K562 (cell line): ENCODE results near the gene MAD2L1BP. TPM values are rescaled to one million over a fixed set of nuclear protein-coding genes. Genes with fewer than 3 reads are reported as not detected.

Source experiments
- BCOR ChIP-seq: fragments of 450-650 bp; IDR thresholded peaks from 2 replicates; pipeline ENCODE4 v1.6.1; 2016
- CAMTA2 ChIP-seq: fragments of 250-450 bp; sonication (Bioruptor Pico); conservative IDR thresholded peaks from 2 replicates; pipeline ENCODE4 v1.5.1; 2022
- CBFA2T2 ChIP-seq: fragments of 450-650 bp; conservative IDR thresholded peaks from 2 replicates; pipeline ENCODE4 v1.6.1; 2017; ENCODE audit warnings: mild to moderate bottlenecking
- CEBPG ChIP-seq, 3 experiments: fragments of 200-800 bp in 1 of 3; sonication (Bioruptor generic) in 1 of 3; sonication (generic) in 1 of 3; formaldehyde crosslinking in 1 of 3; IDR thresholded peaks in 2 of 3; conservative IDR thresholded peaks in 1 of 3; 2 replicates each; pipeline versions ENCODE4 v1.6.1 to v1.8.0; 2016 to 2022; ENCODE audit warnings: missing compliant biosample characterization in 2 of 3, missing genetic modification characterization in 2 of 3, mild to moderate bottlenecking in 1 of 3, missing genetic modification reagents in 1 of 3
- CTBP1 ChIP-seq: fragments of 450-650 bp; IDR thresholded peaks from 2 replicates; pipeline ENCODE4 v1.6.1; 2016; ENCODE audit warnings: borderline replicate concordance
- ERF ChIP-seq: fragments of 450-650 bp; formaldehyde crosslinking; IDR thresholded peaks from 2 replicates; pipeline ENCODE4 v1.4.0; 2020; ENCODE audit warnings: mild to moderate bottlenecking, mixed read lengths
- HDAC2 ChIP-seq: fragments of 450-650 bp; IDR thresholded peaks from 2 replicates; pipeline ENCODE4 v1.6.1; 2016; ENCODE audit warnings: mild to moderate bottlenecking
- KLF1 ChIP-seq: fragments of 450-650 bp; IDR thresholded peaks from 2 replicates; pipeline ENCODE4 v1.6.1; 2016; ENCODE audit warnings: missing genetic modification characterization, missing compliant biosample characterization
- MNT ChIP-seq, 2 experiments: fragments of 450-650 bp; conservative IDR thresholded peaks; 2 replicates each; pipeline ENCODE4 v1.6.1; 2017; ENCODE audit warnings: mild to moderate bottlenecking in 2 of 2, moderate library complexity in 2 of 2
- PKNOX1 ChIP-seq: fragments of 450-650 bp; IDR thresholded peaks from 2 replicates; pipeline ENCODE4 v1.6.1; 2016
- SMC3 ChIP-seq: conservative IDR thresholded peaks from 2 replicates; pipeline ENCODE4 v1.6.1; 2011; ENCODE audit warnings: low read depth, low read length, improper control_type of control experiment; ENCODE audit not compliant: insufficient read depth
- THAP12 ChIP-seq: fragments of 250-450 bp; sonication (Bioruptor Pico); IDR thresholded peaks from 2 replicates; pipeline ENCODE4 v1.9.0; 2021; ENCODE audit warnings: mild to moderate bottlenecking, inconsistent platforms
- ZFP1 ChIP-seq: fragments of 450-650 bp; formaldehyde crosslinking; IDR thresholded peaks from 2 replicates; pipeline ENCODE4 v1.4.0; 2020; ENCODE audit warnings: mild to moderate bottlenecking, mixed read lengths
- polyA plus RNA-seq, 8 experiments: library from polyadenylated mRNA; depleted of rRNA in 4 of 8; stranded (reverse) in 5 of 8; unstranded in 3 of 8; fragments of >200 nt; fragmentation: Nextera tagmentation in 2 of 8; fragmentation: Illumina TruSeq in 1 of 8; extraction: Ambion mirVana in 2 of 8; extraction: Trizol in 1 of 8; gene quantifications; 2 replicates each; pipeline versions ENCODE4 v1.2.1 to v1.2.3, GENCODE V29; 2011 to 2014; ENCODE audit warnings: inconsistent platforms in 1 of 8, missing spikeins in 1 of 8
- total RNA-seq, 7 experiments: library from RNA; depleted of rRNA in 6 of 7; stranded (reverse); fragments of >200 nt in 6 of 7; fragmentation: Illumina TruSeq in 2 of 7; extraction: Trizol in 2 of 7; gene quantifications; 2 replicates each; pipeline versions ENCODE4 v1.2.1 to v1.2.3, GENCODE V29; 2011 to 2021; ENCODE audit warnings: low replicate concordance in 1 of 7
- TF ChIP-seq, protein P1 (sequence below): fragments of 250-450 bp; sonication (Bioruptor Pico); IDR thresholded peaks from 2 replicates; pipeline ENCODE4 v1.4.0; 2020; ENCODE audit warnings: mild to moderate bottlenecking, moderate library complexity
- TF ChIP-seq, protein P2 (sequence below): fragments of 250-450 bp; sonication (Bioruptor Pico); IDR thresholded peaks from 2 replicates; pipeline ENCODE4 v1.8.0; 2021; ENCODE audit warnings: moderate library complexity, mild to moderate bottlenecking, inconsistent platforms
- TF ChIP-seq, protein P3 (sequence below): sonication (generic); formaldehyde crosslinking; IDR thresholded peaks from 2 replicates; pipeline ENCODE4 v1.8.1; 2023; ENCODE audit warnings: mild to moderate bottlenecking, missing genetic modification reagents, moderate library complexity
- TF ChIP-seq, protein P4 (sequence below): fragments of 200-800 bp; sonication (Bioruptor generic); IDR thresholded peaks from 2 replicates; pipeline ENCODE4 v1.6.1; 2017; ENCODE audit warnings: missing genetic modification characterization, missing compliant biosample characterization

The MAD2L1BP gene
- total and polyA plus RNA-seq, 9 of the 15 experiments (the other 6 are each of a cell fraction or from before 2014, with no cell fraction given), result 69.7 to 321 (median 111) TPM

GRCh38 chr6:43639984-43640800 lies 4.6 kb downstream of the MAD2L1BP start (continued):
- no peak for TF ChIP-seq CEBPG (CRISPR knock-in tag; IDR thresholded peaks at IDR 0.05)
- TF ChIP-seq CEBPG (tag; conservative IDR thresholded peaks at IDR 0.05 in 1 of 2, IDR thresholded peaks at IDR 0.05 in 1 of 2), result 0 out of 4 replicates have a peak, but pooled peaks of 1 of the 2 experiments have one; percentile 13
- TF ChIP-seq, protein P1, sequence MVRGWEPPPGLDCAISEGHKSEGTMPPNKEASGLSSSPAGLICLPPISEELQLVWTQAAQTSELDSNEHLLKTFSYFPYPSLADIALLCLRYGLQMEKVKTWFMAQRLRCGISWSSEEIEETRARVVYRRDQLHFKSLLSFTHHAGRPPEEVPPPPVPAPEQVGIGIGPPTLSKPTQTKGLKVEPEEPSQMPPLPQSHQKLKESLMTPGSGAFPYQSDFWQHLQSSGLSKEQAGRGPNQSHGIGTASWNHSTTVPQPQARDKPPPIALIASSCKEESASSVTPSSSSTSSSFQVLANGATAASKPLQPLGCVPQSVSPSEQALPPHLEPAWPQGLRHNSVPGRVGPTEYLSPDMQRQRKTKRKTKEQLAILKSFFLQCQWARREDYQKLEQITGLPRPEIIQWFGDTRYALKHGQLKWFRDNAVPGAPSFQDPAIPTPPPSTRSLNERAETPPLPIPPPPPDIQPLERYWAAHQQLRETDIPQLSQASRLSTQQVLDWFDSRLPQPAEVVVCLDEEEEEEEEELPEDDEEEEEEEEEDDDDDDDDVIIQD (CRISPR knock-in tag), result no peak
- no peak for TF ChIP-seq THAP12 (CRISPR knock-in tag)
- TF ChIP-seq PKNOX1, result peak; percentile 30; the same call in 1 of the 2 replicates
- TF ChIP-seq ERF (CRISPR knock-in tag), result peak; percentile 31; the same call in 1 of the 2 replicates
- TF ChIP-seq BCOR, result no peak
- TF ChIP-seq SMC3, result no peak
- TF ChIP-seq, protein P2, sequence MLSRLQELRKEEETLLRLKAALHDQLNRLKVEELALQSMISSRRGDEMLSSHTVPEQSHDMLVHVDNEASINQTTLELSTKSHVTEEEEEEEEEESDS (CRISPR knock-in tag), result no peak
- TF ChIP-seq CAMTA2, result no peak
- TF ChIP-seq MNT (conservative IDR thresholded peaks at IDR 0.05), result peak; percentile 69 to 88
- TF ChIP-seq, protein P3, sequence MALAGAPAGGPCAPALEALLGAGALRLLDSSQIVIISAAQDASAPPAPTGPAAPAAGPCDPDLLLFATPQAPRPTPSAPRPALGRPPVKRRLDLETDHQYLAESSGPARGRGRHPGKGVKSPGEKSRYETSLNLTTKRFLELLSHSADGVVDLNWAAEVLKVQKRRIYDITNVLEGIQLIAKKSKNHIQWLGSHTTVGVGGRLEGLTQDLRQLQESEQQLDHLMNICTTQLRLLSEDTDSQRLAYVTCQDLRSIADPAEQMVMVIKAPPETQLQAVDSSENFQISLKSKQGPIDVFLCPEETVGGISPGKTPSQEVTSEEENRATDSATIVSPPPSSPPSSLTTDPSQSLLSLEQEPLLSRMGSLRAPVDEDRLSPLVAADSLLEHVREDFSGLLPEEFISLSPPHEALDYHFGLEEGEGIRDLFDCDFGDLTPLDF (CRISPR knock-in tag), result no peak
- peak; percentile 27; the same call in 1 of the 2 replicates for TF ChIP-seq CTBP1
- 0 out of 2 replicates have a peak, but pooled peaks have one; percentile 25 for TF ChIP-seq HDAC2
- TF ChIP-seq, protein P4, sequence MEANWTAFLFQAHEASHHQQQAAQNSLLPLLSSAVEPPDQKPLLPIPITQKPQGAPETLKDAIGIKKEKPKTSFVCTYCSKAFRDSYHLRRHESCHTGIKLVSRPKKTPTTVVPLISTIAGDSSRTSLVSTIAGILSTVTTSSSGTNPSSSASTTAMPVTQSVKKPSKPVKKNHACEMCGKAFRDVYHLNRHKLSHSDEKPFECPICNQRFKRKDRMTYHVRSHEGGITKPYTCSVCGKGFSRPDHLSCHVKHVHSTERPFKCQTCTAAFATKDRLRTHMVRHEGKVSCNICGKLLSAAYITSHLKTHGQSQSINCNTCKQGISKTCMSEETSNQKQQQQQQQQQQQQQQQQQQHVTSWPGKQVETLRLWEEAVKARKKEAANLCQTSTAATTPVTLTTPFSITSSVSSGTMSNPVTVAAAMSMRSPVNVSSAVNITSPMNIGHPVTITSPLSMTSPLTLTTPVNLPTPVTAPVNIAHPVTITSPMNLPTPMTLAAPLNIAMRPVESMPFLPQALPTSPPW (CRISPR knock-in tag), result peak; percentile 42; the same call in 1 of the 2 replicates
- 0 out of 2 replicates have a peak, but pooled peaks have one; percentile 28 for TF ChIP-seq KLF1
- peak; percentile 85 for TF ChIP-seq CBFA2T2
- TF ChIP-seq ZFP1 (CRISPR knock-in tag), result no peak
